Activated CD4-positive, alpha-beta T cell treated with anti-CD3 and anti-CD28 coated beads, Interleukin-2, amount 10 ng/mL, durations not matched to agents 7 days and 5 days (primary cell): ENCODE measurements around the gene CDKL1. TPM values are rescaled to one million over a fixed set of nuclear protein-coding genes. Genes with fewer than 3 reads are reported as not detected.
A peak's percentile ranks its signal among the peaks of the same experiment; 100 is the strongest.
"Not testable (repeated sequence)": the region's sequence is repeated elsewhere in the genome, so short reads cannot be mapped to it uniquely, and the experiment has no call there.

Source experiments
- CTCF ChIA-PET: fragments of 350-600 bp; sonication (Branson Sonifier 250); formaldehyde crosslinking; loops from one replicate; lab custom pipeline; 2021; ENCODE audit warnings: antibody characterized with exemption; lab: Charles Lee
- POLR2A ChIA-PET: fragments of 350-600 bp; sonication (Branson Sonifier 250); formaldehyde crosslinking; loops from one replicate; lab custom pipeline; 2021; ENCODE audit warnings: antibody characterized with exemption; lab: Charles Lee
- DNase-seq: peaks from one replicate; pipeline ENCODE4 v3.0.0-alpha.2; 2020
- H3K27ac Mint-ChIP-seq: one replicate; pipeline ENCODE4 v1.8.0; 2021; ENCODE audit warnings: mild to moderate bottlenecking, moderate library complexity, mixed read lengths
- H3K27me3 Mint-ChIP-seq: one replicate; pipeline ENCODE4 v1.8.0; 2021; ENCODE audit warnings: mixed read lengths
- H3K36me3 Mint-ChIP-seq: one replicate; pipeline ENCODE4 v1.8.0; 2021; ENCODE audit warnings: low read depth, mixed read lengths
- H3K4me1 Mint-ChIP-seq: one replicate; pipeline ENCODE4 v1.8.0; 2021; ENCODE audit warnings: mixed read lengths
- H3K4me3 Mint-ChIP-seq: one replicate; pipeline ENCODE4 v1.8.0; 2021; ENCODE audit warnings: mild to moderate bottlenecking, moderate library complexity, mixed read lengths
- H3K9me3 Mint-ChIP-seq: one replicate; pipeline ENCODE4 v1.8.0; 2021; ENCODE audit warnings: mixed read lengths
- total RNA-seq, 2 experiments: library from RNA; stranded (reverse); gene quantifications; one replicate each; pipeline ENCODE4 v1.2.3, GENCODE V29; 2021

Gene CDKL1
- total RNA-seq, 2 experiments from 2014 or later = 11.5 to 14.6 TPM

- H3K36me3 Mint-ChIP-seq = no peaks in the 10 kb centered on the region
- H3K27me3 Mint-ChIP-seq = no peaks in the 10 kb centered on the region
- no peak for DNase-seq
- H3K4me3 Mint-ChIP-seq = no peak overlapping the region
- H3K4me1 Mint-ChIP-seq = no peaks in the 10 kb centered on the region
- no peaks in the 10 kb centered on the region for H3K9me3 Mint-ChIP-seq
- H3K27ac Mint-ChIP-seq = no peak overlapping the region
- CTCF ChIA-PET = no interaction called here
- POLR2A ChIA-PET = no interaction called here
Observed at GRCh38 chr14:50380455-50380854, 16.2 kb downstream of the CDKL1 start.

DNA sequence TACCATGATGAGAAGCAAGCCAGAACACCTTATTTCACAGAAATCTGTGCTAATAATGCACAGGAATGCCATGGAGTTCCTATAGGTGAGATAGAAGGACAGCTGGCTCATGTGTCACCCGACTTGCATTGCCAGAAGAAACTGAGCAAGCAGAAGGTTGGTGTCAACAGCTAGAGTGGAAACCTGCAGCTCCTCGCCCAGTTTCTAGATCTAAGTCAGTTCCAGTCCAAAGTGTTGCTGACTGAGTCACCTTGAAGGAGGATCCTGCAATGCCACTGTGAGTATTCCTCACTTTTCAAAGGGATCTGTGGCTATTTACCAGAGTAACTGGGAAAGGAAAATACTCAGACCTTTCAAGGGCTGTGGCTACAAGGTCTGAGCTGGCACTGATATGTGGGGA, 17.1 kb downstream of the CDKL1 start:
- Mint-ChIP-seq H3K27me3 (no peaks in the 10 kb centered on the region), H3K4me3 (no peak overlapping the region), H3K9me3 (no peaks in the 10 kb centered on the region), H3K36me3 (no peaks in the 10 kb centered on the region), H3K4me1 (no peaks in the 10 kb centered on the region), H3K27ac (no peak overlapping the region)
- ChIA-PET POLR2A (no interaction called here), CTCF (interaction anchor here (0.9 to 1.0 kb wide), 3 partner anchors 21 to 481 kb away, joined by 3 read pairs; no protein-coding TSS in a partner anchor)
- DNase-seq = no peak

DNA sequence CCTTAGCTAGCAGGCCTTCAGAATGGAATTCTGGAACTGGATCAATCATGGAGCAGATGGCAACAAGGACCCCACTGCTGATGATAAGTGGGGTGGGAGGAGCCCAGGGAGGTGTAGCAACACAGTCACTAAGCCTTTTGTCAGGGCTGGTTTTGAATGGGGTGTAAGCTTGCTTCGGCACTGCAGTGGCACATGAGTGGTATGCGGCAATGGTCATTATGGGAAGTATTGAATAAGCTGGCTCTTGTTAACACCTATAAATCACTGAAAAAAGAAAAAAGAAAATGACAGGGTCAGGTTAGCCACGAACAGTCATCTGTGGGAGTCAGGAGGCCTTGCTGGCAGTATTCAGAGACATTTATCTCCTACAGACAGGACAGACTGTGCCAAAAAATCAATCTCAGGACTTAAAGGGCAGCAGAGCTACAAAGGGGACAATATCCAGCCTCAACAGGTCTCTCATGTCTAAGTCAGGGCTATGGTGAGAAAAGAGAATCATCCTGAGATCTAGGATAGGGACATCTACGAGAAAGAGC, 19.1 kb downstream of the CDKL1 start:
- Mint-ChIP-seq H3K27me3 (peaks cover 6% of the 10 kb centered on the region), H3K9me3 (no peaks in the 10 kb centered on the region), H3K27ac (no peak overlapping the region), H3K4me3 (no peak overlapping the region), H3K4me1 (no peaks in the 10 kb centered on the region), H3K36me3 (no peaks in the 10 kb centered on the region)
- CTCF ChIA-PET = interaction anchor here (0.7 to 0.8 kb wide), 2 partner anchors 13 to 337 kb away, joined by 3 read pairs; no protein-coding TSS in a partner anchor
- POLR2A ChIA-PET = no interaction called here
- no peak for DNase-seq

DNA sequence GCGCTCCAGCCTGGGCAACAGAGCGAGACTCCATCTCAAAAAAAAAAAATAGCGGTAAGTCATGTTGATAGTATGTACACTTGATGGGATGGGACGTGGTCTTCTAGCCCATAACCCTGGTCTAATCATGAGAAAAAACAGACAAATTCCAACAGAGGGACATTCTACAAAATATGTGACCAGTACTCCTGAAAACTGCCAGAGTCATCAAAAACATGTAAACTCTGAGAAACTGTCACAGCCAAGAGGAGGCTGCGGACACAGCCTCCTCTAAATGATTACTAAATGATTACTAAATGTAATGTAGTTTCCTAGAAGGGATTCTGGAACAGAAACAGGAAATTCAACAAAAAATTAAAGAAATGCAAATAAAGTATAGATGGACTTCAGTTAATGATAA, 20.9 kb downstream of the CDKL1 start:
- POLR2A ChIA-PET = no interaction called here
- CTCF ChIA-PET = no interaction called here
- H3K27me3 Mint-ChIP-seq = peaks cover 6% of the 10 kb centered on the region
- H3K4me3 Mint-ChIP-seq = no peak overlapping the region
- no peak for DNase-seq
- no peaks in the 10 kb centered on the region for H3K4me1 Mint-ChIP-seq
- H3K9me3 Mint-ChIP-seq = peaks cover under 1% of the 10 kb centered on the region
- H3K27ac Mint-ChIP-seq = no peak overlapping the region
- no peaks in the 10 kb centered on the region for H3K36me3 Mint-ChIP-seq

- no peaks in the 10 kb centered on the region for H3K4me1 Mint-ChIP-seq
- H3K27ac Mint-ChIP-seq = no peak overlapping the region
- H3K4me3 Mint-ChIP-seq = no peak overlapping the region
- CTCF ChIA-PET = interaction anchor here (0.7 to 1.4 kb wide), 2 partner anchors 53 to 768 kb away, joined by 3 read pairs; no protein-coding TSS in a partner anchor
- no peak for DNase-seq
- H3K27me3 Mint-ChIP-seq = peaks cover 6% of the 10 kb centered on the region
- POLR2A ChIA-PET = no interaction called here
- peaks cover 4% of the 10 kb centered on the region for H3K9me3 Mint-ChIP-seq
- no peaks in the 10 kb centered on the region for H3K36me3 Mint-ChIP-seq
Observed at GRCh38 chr14:50373959-50374358, 22.7 kb downstream of the CDKL1 start.

- Mint-ChIP-seq H3K36me3 (no peaks in the 10 kb centered on the region), H3K4me1 (peaks cover 7% of the 10 kb centered on the region), H3K27ac (no peak overlapping the region), H3K4me3 (no peak overlapping the region), H3K9me3 (peaks cover 4% of the 10 kb centered on the region), H3K27me3 (peaks cover 6% of the 10 kb centered on the region)
- ChIA-PET CTCF (interaction anchor here (0.7 kb wide), 1 partner anchor 49 kb away, joined by 3 read pairs; no protein-coding TSS in a partner anchor), POLR2A (no interaction called here)
- no peak for DNase-seq
Observed at GRCh38 chr14:50371546-50371945, 25.1 kb downstream of the CDKL1 start.

DNA sequence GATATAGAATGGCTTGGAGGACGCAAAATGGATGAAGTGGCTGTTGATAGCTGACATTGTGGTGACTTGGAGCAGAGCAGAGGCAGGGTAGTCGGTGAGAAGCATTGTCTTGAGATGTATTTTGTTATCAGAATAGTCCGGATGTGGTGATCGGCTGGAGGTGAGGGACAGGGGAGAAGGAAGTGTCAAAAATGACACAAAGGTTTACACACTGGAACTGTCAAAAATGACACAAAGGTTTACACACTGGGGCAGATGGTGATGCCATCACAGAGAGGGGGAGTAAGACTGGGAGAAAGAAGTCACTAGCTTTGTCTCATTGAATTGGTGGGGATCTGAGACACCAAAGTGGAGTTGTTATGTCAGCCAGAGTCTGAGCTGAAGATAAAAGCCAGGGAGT, 30.1 kb downstream of the CDKL1 start:
- Mint-ChIP-seq H3K27ac (peak overlapping the region; percentile 22), H3K4me3 (no peak overlapping the region), H3K4me1 (peaks cover 40% of the 10 kb centered on the region), H3K9me3 (peaks cover 7% of the 10 kb centered on the region), H3K36me3 (peaks cover 9% of the 10 kb centered on the region), H3K27me3 (no peaks in the 10 kb centered on the region)
- ChIA-PET CTCF (interaction anchor here (1.1 kb wide), 1 partner anchor 46 kb away, joined by 3 read pairs; no protein-coding TSS in a partner anchor), POLR2A (no interaction called here)
- no peak for DNase-seq

DNA sequence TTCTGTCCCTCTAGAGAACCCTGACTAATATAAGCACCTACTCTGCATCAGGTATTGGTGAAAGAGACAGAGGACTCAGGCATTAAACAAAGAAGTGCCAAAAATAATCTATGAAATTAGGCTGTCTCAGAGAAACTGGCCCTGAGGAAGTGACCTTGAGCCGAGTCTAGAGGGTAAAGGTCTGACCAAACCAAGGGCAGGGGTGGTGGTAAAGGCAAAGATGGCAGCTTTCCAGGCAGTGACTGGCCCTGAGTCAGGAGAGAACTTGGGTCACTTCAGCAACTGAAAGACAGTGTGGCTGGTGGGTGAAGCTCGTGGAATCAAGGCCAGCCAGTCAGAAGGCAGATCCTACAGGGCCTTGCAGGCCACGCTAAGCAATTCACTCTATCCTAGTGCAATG, 30.6 kb downstream of the CDKL1 start:
- H3K27me3 Mint-ChIP-seq = no peaks in the 10 kb centered on the region
- H3K4me3 Mint-ChIP-seq = no peak overlapping the region
- H3K36me3 Mint-ChIP-seq = peaks cover 12% of the 10 kb centered on the region
- peak overlapping the region; percentile 43 for H3K27ac Mint-ChIP-seq
- POLR2A ChIA-PET = no interaction called here
- CTCF ChIA-PET = interaction anchor here (0.9 to 1.1 kb wide), 2 partner anchors 45 to 165 kb away, joined by 3 read pairs; no protein-coding TSS in a partner anchor
- peaks cover 40% of the 10 kb centered on the region for H3K4me1 Mint-ChIP-seq
- DNase-seq = no peak
- H3K9me3 Mint-ChIP-seq = peaks cover 7% of the 10 kb centered on the region

DNA sequence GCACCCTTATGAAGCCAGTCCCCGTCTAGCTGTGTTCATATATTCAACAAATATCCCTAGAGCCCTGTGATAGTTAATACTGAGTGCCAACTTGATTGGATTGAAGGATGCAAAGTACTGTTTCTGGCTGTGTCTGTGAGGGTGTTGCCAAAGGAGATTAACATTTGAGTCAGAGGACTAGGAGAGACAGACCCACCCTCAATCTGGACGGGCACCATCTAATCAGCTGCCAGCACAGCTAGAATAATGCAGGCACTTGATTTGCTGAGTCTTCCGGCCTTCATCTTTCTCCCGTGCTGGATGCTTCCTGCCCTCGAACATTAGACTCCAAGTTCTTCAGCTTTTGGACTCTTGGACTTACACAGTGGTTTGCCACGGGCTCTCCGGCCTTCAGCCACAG, 31.1 kb downstream of the CDKL1 start:
- POLR2A ChIA-PET, H3K4me3 Mint-ChIP-seq, H3K27me3 Mint-ChIP-seq, H3K27ac Mint-ChIP-seq, H3K9me3 Mint-ChIP-seq, DNase-seq: not testable (repeated sequence)
- H3K36me3 Mint-ChIP-seq = peaks cover 16% of the 10 kb centered on the region
- peaks cover 40% of the 10 kb centered on the region for H3K4me1 Mint-ChIP-seq
- CTCF ChIA-PET = interaction anchor here (0.9 to 2.1 kb wide), 2 partner anchors 45 to 166 kb away, joined by 3 to 8 read pairs; no protein-coding TSS in a partner anchor

DNA sequence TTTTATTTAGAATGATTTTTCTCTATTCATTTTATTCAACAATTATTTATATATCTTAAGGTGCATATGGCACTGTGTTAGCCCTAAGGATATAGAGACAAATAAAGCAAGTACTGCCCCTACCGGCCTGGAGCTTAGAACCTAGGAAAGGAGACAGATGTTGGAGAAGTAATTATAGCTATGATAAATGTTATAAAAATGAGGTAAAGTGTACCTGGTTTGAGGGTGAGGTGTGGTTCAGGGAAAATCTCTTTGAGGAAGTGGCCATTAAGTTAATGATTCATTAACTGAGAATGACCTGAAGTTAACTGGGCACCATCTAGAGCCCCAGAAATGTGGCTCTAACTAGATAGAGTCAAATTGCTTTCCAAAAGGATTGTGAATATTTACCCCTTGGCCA, 31.9 kb downstream of the CDKL1 start:
- H3K27me3 Mint-ChIP-seq = no peaks in the 10 kb centered on the region
- peaks cover 20% of the 10 kb centered on the region for H3K36me3 Mint-ChIP-seq
- POLR2A ChIA-PET = no interaction called here
- H3K9me3 Mint-ChIP-seq = peaks cover 6% of the 10 kb centered on the region
- H3K4me3 Mint-ChIP-seq = no peak overlapping the region
- peaks cover 44% of the 10 kb centered on the region for H3K4me1 Mint-ChIP-seq
- CTCF ChIA-PET = interaction anchor here (1.2 to 2.1 kb wide), 2 partner anchors 13 to 44 kb away, joined by 3 to 8 read pairs; no protein-coding TSS in a partner anchor
- no peak for DNase-seq
- no peak overlapping the region for H3K27ac Mint-ChIP-seq

- H3K4me1 Mint-ChIP-seq = peaks cover 45% of the 10 kb centered on the region
Observed at GRCh38 chr14:50363714-50364111, 33.0 kb downstream of the CDKL1 start.

GRCh38 chr14:50362764-50363713, 33.6 kb downstream of the CDKL1 start:
- ChIA-PET CTCF (interaction anchor here (1.0 to 2.1 kb wide), 3 partner anchors 12 to 48 kb away, joined by 3 to 8 read pairs (median 4); no protein-coding TSS in a partner anchor), POLR2A (no interaction called here)
- Mint-ChIP-seq H3K36me3 (peaks cover 31% of the 10 kb centered on the region), H3K9me3 (peaks cover 6% of the 10 kb centered on the region), H3K27ac (peak overlapping the region; percentile 95), H3K4me3 (peak overlapping the region; percentile 81), H3K27me3 (no peaks in the 10 kb centered on the region), H3K4me1 (peaks cover 47% of the 10 kb centered on the region)
- DNase-seq = peak; percentile 52

More at GRCh38 chr14:50363714-50364111, 33.0 kb downstream of the CDKL1 start:
- ChIA-PET POLR2A (interaction anchor here (0.6 kb wide), 1 partner anchor 174 kb away, joined by 3 read pairs; no protein-coding TSS in a partner anchor), CTCF (interaction anchor here (1.2 to 2.1 kb wide), 3 partner anchors 12 to 43 kb away, joined by 3 to 8 read pairs (median 4); no protein-coding TSS in a partner anchor)
- peak; percentile 79 for DNase-seq
- Mint-ChIP-seq H3K4me3 (peak overlapping the region; percentile 81), H3K27ac (peak overlapping the region; percentile 95), H3K27me3 (no peaks in the 10 kb centered on the region), H3K9me3 (peaks cover 6% of the 10 kb centered on the region), H3K36me3 (peaks cover 26% of the 10 kb centered on the region)
